CD4-positive, alpha-beta T cell treated with Interleukin-15 for 4 hours (primary cell): Measurements from ENCODE around the gene PNMA6A.
"Not testable (repeated sequence)": the region's sequence is repeated elsewhere in the genome, so short reads cannot be mapped to it uniquely, and the experiment has no call there.

Experiments
- DNase-seq: peaks from one replicate; pipeline ENCODE4 v3.0.0-alpha.2; 2020; ENCODE audit warnings: low spot score

PNMA6A gene

GRCh38 chrX:153075366-153075765 is 3.1 kb downstream of the PNMA6A start:
- no peak for DNase-seq

- DNase-seq, result not testable (repeated sequence)
Observed at GRCh38 chrX:153077437-153078135, 5.3 kb downstream of the PNMA6A start.

GRCh38 chrX:153083238-153083923 is 11.1 kb downstream of the PNMA6A start:
- not testable (repeated sequence) for DNase-seq

DNA sequence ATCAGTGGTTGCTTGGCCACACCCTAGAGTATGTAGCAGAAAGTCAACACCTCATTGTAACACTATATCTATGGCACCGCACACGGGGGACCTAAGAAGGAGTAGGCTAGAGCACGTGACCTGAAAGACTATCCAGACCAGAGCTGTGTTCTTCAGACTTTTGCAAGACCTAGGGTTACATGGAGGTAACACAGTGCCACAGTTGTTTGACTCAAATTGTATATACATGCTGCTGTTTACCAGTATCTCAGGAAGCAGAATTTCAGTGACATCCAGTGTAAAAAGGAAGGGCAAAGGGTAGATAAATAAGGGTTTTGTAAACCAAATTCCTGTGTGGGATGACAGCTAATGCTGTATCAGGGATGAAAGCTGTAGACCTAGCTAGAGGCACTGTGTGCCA is 30.2 kb downstream of the PNMA6A start:
- no peak for DNase-seq

DNA sequence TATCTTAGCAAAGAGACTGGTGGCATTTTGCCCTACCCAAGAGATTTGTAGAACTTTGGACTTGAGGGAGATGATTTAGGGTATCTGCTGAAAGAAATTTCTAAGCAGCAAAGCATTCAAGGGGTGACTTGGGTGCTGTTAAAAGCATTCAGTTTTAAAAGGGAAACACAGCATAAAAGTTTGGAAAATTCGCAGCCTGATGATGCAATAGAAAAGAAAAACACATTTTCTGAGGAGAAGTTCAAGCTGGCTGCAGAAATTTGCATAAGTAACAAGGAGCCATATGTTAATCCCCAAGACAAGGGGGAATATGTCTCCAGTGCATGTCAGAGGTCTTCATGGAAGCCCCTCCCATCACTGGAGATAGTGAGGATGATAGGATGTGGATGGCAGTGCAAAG is 32.7 kb downstream of the PNMA6A start:
- not testable (repeated sequence) for DNase-seq

- not testable (repeated sequence) for DNase-seq
Observed at GRCh38 chrX:153106092-153106801, 34.0 kb downstream of the PNMA6A start.

DNA sequence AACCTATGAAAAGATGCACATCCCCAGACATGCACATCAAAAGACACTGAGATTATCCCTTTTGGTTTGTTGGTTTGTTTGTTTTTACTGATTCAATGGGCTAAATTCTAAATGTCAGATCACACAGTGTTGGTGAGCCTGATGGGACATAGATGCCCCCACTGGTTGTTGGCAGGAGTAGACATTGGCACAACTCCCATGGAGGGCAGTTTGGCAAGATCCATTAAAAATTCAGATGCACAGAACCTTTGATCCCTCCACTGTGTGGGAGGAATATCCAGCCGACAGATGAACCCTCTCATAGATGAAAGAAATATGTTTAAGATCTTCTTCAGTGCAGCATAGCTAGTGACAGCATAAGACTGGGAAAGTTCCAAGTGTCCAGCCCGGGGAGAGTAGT is 38.5 kb downstream of the PNMA6A start:
- not testable (repeated sequence) for DNase-seq

DNA sequence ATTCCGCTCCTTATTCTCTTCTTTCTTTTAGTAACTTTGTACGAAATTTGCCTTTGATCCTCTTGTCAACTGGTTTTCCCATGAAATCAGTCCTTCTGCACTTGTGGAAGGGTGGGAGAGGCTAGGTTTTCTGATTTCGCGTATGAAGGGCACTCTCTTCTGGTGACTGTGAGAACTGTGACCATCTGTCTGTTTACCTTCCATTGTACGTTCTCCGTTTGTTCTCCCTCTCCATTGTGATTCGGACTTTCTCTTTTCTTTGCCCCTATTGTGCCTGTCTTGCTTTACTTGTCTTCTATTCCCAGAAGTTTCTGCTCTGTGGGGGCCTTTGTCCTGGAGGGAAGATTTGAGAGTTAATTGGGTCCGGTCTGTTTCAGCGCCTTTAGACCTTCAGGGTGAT is 41.6 kb downstream of the PNMA6A start:
- not testable (repeated sequence) for DNase-seq

GRCh38 chrX:153117754-153118153 is 45.5 kb downstream of the PNMA6A start:
- not testable (repeated sequence) for DNase-seq

DNA sequence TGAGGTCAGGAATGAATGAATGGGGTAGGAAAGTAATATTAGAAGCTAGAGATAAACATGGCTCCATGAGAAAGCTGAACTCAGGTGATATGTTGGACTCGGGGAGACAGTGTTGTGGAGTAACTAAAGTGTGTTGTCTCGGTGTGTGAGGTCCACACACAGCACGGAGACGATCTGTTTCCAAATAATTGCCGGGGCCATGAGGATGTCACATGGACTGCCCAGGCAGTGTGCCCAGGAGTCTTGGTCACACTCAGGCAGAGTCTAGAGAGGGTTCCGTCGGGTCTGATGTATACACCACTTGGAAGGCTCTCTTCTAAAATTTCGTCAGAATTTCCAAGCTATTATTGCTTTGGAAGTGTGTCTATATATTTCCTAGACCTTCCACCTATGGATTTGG is 48.0 kb downstream of the PNMA6A start:
- DNase-seq, result not testable (repeated sequence)

DNA sequence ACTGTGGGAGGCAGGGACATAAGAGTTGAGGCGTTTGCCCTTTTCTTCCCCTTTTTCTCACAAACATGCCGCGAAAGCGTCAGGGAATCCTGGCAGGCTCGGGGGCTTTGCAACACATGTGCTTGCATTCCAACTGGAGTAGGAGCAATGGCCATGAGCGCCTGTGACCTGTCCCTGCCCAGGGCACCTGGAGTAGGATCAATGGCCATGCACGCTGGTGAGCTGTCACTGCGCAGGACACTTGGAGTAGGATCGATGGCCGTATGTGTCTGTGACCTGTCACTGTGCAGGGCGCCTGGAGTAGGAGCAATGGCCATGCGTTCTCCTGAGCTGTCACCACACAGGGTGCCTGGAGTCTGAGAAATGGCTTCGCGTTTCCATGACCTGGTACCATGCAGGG is 51.2 kb downstream of the PNMA6A start:
- DNase-seq, result not testable (repeated sequence)
